Activated T-cell treated with anti-CD3 and anti-CD28 coated beads, Interleukin-2, amount 50 U/mL, for 24 hours (primary cell): Measurements from ENCODE around the gene KLHL29.

Source experiments
- DNase-seq: peaks from one replicate; pipeline ENCODE4 v3.0.0-alpha.2; 2020
- H3K27ac Mint-ChIP-seq: 2 replicates; pipeline ENCODE4 v1.8.0; 2020; ENCODE audit warnings: mild to moderate bottlenecking, mixed read lengths
- H3K27me3 Mint-ChIP-seq: 2 replicates; pipeline ENCODE4 v1.8.0; 2020; ENCODE audit warnings: mixed read lengths
- H3K36me3 Mint-ChIP-seq: 2 replicates; pipeline ENCODE4 v1.8.0; 2020; ENCODE audit warnings: low read depth, mixed read lengths
- H3K4me1 Mint-ChIP-seq: 2 replicates; pipeline ENCODE4 v1.8.0; 2020; ENCODE audit warnings: low read depth, mixed read lengths
- H3K4me3 Mint-ChIP-seq: 2 replicates; pipeline ENCODE4 v1.8.0; 2020; ENCODE audit warnings: mild to moderate bottlenecking, moderate library complexity, mixed read lengths
- H3K9me3 Mint-ChIP-seq: 2 replicates; pipeline ENCODE4 v1.8.0; 2020; ENCODE audit warnings: mixed read lengths

The KLHL29 gene

DNA sequence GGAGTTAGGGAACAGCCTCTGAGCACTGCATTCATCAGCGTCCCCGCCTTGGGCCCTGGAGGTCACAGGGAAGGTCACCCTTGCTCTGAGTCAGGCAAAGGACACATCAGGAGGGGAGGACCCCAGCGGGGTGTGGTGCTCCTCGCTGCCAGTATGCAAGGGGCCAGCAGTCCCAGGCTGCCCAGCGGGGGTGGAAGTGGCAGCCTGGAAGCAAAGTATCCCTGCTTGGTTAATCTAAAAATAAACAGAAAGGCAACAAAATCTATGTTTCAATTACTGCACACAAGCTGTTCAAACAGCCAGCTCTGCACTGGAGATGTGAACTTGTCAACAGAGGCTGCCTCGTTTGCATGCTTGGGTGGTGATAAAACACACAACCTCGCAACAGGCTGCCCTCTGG is 164.1 kb downstream of the KLHL29 start:
- Mint-ChIP-seq H3K27ac (no peak overlapping the region), H3K4me1 (peaks cover 5% of the 10 kb centered on the region), H3K27me3 (no peaks in the 10 kb centered on the region), H3K9me3 (no peaks in the 10 kb centered on the region), H3K4me3 (no peak overlapping the region), H3K36me3 (no peaks in the 10 kb centered on the region)
- no peak for DNase-seq

DNA sequence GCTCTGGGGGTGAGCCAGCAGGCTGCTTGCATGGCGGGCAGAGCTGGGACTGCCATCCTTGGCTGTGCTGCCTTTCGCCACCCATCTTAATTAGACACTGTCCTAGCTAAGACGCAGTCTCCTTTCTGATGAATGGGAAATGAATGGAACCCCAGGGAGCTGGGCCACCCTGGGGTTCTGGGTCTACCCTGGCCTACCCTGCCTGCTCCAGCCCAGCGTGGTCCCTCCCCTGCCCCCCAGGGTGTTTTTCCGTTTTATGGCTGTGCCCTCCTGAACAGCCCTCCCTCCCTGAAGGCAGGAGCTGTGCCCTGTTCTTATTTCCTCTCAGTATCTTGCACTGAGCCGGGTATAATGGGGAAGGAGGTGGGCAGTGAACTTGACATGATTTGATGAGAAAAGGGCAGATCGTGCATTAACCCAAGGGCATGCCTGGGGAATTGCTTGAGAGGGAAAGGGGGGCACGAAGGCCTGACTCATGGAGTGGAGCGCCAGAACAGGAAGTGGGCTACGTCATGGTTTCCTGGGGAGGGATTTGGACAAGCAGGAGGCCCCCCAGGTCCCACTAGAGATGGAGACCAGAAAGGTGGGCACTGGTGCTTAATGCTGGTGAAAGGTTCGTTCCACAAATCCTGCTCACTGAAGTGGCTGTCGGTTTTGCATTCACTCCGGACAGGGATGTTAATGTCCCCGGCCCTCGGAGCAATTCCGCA is 165.0 kb downstream of the KLHL29 start:
- Mint-ChIP-seq H3K9me3 (no peaks in the 10 kb centered on the region), H3K36me3 (no peaks in the 10 kb centered on the region), H3K27ac (no peak overlapping the region), H3K4me1 (peaks cover 5% of the 10 kb centered on the region), H3K4me3 (no peak overlapping the region), H3K27me3 (no peaks in the 10 kb centered on the region)
- no peak for DNase-seq

DNA sequence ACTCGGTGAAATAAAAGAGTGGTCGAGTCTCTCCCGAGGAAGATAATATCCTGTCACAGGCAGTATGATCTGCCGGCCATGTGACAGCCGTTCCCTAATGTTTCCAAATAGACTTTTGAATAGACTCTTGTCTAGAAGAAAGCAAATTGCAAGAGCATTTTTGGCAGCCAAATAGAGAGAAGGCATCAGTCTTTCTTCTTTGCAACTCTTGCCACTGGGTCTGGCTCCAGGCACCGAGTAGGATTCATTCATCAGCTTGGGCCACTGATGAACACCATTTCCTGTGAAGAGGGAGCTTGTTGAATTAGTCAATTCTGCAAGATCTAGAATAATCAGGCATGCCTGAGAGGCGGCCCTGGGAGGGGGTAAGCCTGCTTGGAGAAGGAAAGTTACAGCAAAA is 165.6 kb downstream of the KLHL29 start:
- H3K27ac Mint-ChIP-seq: no peak overlapping the region
- H3K4me1 Mint-ChIP-seq: peaks cover 5% of the 10 kb centered on the region
- no peaks in the 10 kb centered on the region for H3K9me3 Mint-ChIP-seq
- no peaks in the 10 kb centered on the region for H3K27me3 Mint-ChIP-seq
- no peak for DNase-seq
- H3K36me3 Mint-ChIP-seq: no peaks in the 10 kb centered on the region
- no peak overlapping the region for H3K4me3 Mint-ChIP-seq

DNA sequence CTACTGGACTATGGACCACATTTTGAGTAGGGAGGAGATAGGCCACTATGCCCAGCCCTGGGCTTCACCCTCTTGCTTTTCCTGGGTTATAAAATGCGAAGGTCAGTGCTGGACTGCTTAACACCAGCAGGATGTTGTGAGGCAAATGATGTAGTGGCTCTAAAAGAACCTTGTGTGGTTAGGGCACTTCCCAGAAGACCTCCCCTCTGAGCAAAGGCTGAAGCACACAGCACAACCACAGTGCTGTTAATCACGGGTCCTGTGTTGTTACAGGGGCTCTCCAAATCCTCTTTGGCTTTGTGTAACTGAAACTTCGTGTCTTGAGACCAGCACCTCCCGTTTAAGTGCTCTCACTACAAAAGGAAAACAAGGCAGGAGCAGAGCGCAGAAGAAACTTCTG is 166.9 kb downstream of the KLHL29 start:
- DNase-seq: no peak
- Mint-ChIP-seq H3K4me1 (peaks cover 5% of the 10 kb centered on the region), H3K27ac (no peak overlapping the region), H3K27me3 (no peaks in the 10 kb centered on the region), H3K36me3 (no peaks in the 10 kb centered on the region), H3K9me3 (no peaks in the 10 kb centered on the region), H3K4me3 (no peak overlapping the region)

DNA sequence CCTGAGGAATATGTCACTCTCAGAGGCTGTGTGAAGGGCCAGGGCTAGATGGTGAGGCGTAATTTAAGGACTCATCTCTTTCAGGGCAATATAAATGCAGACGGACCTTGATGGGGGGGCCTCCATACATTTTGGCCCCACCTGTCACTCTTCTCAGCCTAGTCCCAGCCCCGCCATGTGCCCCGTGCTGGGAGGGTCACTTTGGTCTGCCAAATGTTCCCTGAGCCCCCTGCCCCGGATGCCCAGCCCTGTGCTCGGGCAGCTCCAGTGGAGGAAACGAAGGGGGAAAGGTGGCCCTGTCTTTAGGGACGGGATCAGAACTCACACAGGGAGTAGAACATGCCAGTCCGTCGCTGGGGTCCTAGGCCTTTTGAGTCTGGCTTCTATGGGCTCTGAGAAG is 168.6 kb downstream of the KLHL29 start:
- no peak overlapping the region for H3K4me3 Mint-ChIP-seq
- no peaks in the 10 kb centered on the region for H3K9me3 Mint-ChIP-seq
- no peaks in the 10 kb centered on the region for H3K36me3 Mint-ChIP-seq
- no peak for DNase-seq
- peaks cover 5% of the 10 kb centered on the region for H3K4me1 Mint-ChIP-seq
- H3K27me3 Mint-ChIP-seq: no peaks in the 10 kb centered on the region
- no peak overlapping the region for H3K27ac Mint-ChIP-seq

DNA sequence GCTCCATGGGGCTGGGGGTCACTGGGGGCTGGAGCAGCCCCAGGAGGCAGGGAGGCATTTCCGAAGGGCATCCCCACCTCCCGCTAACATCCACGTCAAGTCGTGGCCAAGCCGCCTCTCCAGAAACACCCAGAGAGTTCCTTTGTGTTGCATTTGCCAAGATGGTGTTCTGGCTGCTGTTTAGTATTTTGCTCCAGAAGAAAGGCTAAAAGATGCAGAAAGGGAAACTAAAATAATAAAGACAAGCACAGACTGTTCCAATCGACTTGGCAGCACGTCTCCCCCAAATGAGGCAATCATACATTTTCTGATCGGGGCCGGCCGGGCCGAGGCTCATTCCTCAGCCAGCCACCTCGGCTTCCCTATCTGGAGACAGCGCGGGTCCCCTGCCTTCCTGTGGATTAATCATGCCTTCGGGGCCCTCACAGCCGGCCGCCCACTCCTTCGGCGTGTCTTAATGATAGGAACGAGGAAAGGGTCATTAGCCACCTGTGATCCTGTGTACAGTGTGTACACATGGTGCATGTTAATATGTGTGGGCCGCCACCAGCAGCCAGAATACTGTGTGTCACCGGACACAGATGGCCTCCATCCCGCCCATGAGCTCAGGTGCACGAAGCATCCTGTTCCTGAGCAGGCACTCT is 169.2 kb downstream of the KLHL29 start:
- Mint-ChIP-seq H3K4me3 (no peak overlapping the region), H3K4me1 (peaks cover 5% of the 10 kb centered on the region), H3K9me3 (no peaks in the 10 kb centered on the region), H3K36me3 (no peaks in the 10 kb centered on the region), H3K27me3 (no peaks in the 10 kb centered on the region), H3K27ac (no peak overlapping the region)
- no peak for DNase-seq

DNA sequence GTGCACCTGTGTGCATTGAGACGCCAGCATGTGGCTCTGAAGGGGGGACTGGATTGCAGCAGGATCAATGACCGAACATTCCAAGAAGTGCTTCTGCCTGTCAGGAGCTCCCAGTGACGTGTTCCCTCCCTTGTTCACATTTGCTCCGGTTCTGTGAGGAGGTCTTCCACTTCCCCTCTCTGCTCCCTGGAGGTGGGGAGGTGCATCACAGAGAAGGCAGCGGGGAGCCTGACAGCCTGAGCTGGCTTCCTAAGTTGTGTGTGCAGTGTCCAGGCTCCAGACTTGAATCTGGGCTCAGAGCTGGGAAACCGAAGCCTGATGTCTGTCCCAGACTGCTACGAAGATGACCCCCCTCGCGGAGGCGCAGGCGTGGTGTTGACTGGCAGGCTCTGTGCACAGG is 171.0 kb downstream of the KLHL29 start:
- Mint-ChIP-seq H3K9me3 (no peaks in the 10 kb centered on the region), H3K4me3 (no peak overlapping the region), H3K27me3 (no peaks in the 10 kb centered on the region), H3K4me1 (no peaks in the 10 kb centered on the region), H3K27ac (no peak overlapping the region), H3K36me3 (no peaks in the 10 kb centered on the region)
- no peak for DNase-seq

DNA sequence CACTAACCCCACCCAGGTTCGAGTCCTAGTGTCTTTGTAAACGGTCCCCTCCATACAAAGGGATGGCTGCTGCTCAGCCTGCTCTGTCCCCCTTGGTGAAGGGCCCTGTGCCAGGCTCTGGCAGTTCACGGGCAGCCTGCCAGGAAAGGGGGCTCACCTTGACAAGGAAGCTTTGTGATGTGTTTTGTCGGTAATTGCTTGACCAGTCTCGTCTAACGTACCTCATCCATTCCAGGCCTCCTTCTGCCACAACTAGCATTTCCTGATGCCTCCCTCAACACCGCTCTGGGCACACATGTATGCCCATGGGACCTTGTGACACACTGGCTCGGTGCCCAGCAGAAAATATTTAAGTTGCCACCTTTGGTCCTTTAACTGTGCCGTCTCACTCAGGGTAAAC is 171.9 kb downstream of the KLHL29 start:
- no peaks in the 10 kb centered on the region for H3K4me1 Mint-ChIP-seq
- H3K36me3 Mint-ChIP-seq: no peaks in the 10 kb centered on the region
- DNase-seq: no peak
- no peak overlapping the region for H3K27ac Mint-ChIP-seq
- no peaks in the 10 kb centered on the region for H3K27me3 Mint-ChIP-seq
- no peak overlapping the region for H3K4me3 Mint-ChIP-seq
- no peaks in the 10 kb centered on the region for H3K9me3 Mint-ChIP-seq

DNA sequence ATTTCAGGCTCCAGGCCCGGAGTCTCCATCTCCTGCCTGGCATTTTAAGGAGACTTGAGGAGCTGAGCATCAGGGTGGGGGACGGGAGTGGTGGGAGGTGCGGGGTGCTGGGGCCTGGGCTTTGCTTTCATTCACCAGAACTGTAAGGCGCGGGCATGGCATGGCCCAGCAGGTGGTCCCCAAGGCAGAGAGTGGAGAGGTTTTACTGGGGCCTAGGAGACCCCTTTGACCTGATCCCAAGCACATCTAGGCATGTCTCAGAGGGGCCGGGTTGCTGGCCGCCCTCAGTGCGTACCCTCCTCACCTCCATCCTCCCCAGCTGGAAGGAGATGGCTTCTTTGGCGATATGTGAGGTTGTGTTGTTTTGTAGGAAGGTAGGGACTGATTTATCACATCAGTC is 172.5 kb downstream of the KLHL29 start:
- H3K36me3 Mint-ChIP-seq: no peaks in the 10 kb centered on the region
- no peaks in the 10 kb centered on the region for H3K4me1 Mint-ChIP-seq
- DNase-seq: no peak
- H3K9me3 Mint-ChIP-seq: no peaks in the 10 kb centered on the region
- no peak overlapping the region for H3K4me3 Mint-ChIP-seq
- H3K27me3 Mint-ChIP-seq: no peaks in the 10 kb centered on the region
- H3K27ac Mint-ChIP-seq: no peak overlapping the region

DNA sequence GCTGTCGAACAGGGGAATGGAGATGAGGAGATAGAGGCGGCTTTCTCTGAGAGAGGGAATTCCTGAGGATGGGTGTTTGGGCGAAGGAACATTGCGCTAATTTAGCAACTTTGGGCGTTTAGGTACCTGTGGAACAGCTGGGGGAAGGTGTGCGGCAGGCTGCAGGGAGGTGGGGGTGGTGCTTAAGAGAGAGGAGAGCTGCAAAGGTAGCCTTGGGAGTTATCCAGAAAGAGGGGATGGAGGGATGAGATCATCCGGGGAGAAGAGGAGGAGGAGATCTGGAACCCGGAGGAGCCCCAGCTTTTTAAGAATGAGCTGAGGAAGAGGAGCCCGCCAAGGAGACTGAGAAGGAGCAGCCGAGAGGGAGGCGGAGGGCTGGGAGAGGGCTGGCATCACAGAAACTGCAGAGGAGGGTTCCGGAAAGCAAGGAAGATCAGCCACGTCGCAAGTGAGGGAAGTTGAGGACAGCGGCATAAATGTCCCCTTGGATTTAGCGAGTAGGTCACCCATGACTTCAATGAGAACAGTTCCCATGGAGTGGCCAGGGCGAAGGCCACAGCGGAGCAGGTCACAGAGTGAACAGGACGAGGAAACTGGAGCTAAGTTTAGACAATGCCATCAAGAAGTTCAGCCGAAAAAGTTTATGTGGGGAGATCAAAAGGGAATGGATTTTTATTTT is 174.7 kb downstream of the KLHL29 start:
- Mint-ChIP-seq H3K4me1 (no peaks in the 10 kb centered on the region), H3K9me3 (no peaks in the 10 kb centered on the region), H3K27ac (no peak overlapping the region), H3K27me3 (no peaks in the 10 kb centered on the region), H3K36me3 (no peaks in the 10 kb centered on the region), H3K4me3 (no peak overlapping the region)
- no peak for DNase-seq

DNA sequence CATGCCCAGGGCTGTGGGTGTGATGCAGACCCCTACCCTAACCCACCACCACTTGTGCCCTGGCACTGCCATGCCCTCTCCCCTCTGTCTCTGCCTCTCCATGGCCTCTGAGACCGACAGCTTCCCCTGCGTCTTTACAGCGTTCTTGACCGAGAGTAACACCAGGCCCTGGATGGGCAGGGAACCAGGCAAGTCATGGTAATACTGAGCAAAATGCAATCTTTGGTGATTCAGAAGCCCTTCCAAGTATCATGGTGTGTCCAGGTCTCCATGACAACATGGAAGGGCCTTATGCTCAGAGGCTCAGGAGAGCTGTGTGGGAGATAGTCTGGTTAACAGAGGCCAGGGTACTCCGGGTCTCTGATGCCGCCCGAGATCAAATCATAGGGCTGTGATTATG is 176.1 kb downstream of the KLHL29 start:
- Mint-ChIP-seq H3K27ac (no peak overlapping the region), H3K4me3 (no peak overlapping the region)
- no peak for DNase-seq

DNA sequence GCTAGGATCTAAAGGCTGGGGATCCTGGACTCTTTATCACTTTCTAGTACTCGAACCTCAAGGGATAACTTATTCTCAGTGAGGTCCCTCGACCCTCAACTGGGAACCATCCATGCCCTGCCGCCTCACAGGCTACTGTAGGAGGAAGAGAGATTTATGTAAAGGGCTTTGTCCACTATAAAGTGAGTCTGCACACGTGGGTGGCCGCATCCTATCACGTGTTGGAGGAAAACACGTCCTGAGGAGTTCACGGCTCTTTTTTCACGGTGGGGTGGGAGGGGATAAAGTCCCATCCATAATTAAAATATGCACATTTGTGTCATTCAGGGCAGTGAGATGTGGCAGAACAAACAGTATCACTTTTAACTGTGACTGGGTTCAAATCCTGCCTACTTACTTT is 176.6 kb downstream of the KLHL29 start:
- Mint-ChIP-seq H3K36me3 (no peaks in the 10 kb centered on the region), H3K4me3 (no peak overlapping the region), H3K4me1 (no peaks in the 10 kb centered on the region), H3K27me3 (no peaks in the 10 kb centered on the region), H3K27ac (no peak overlapping the region), H3K9me3 (no peaks in the 10 kb centered on the region)
- no peak for DNase-seq

More for the DNA sequence above, 176.1 kb downstream of the KLHL29 start:
- Mint-ChIP-seq H3K27me3 (no peaks in the 10 kb centered on the region), H3K9me3 (no peaks in the 10 kb centered on the region), H3K4me1 (no peaks in the 10 kb centered on the region), H3K36me3 (no peaks in the 10 kb centered on the region)

DNA sequence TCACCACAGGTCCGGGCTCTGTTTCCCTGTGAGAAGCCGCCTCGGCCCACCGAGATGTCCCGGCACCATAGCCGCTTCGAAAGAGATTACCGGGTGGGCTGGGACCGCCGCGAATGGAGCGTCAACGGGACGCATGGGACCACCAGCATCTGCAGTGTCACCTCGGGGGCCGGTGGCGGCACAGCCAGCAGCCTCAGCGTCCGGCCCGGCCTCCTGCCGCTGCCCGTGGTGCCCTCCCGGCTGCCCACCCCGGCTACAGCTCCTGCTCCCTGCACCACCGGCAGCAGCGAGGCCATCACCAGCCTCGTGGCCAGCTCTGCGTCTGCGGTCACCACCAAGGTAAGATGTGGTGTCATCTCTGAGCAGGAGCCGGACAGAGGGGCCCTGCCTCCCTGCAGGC is 177.2 kb downstream of the KLHL29 start:
- H3K4me3 Mint-ChIP-seq: no peak overlapping the region
- no peak overlapping the region for H3K27ac Mint-ChIP-seq
- H3K4me1 Mint-ChIP-seq: no peaks in the 10 kb centered on the region
- H3K36me3 Mint-ChIP-seq: no peaks in the 10 kb centered on the region
- no peaks in the 10 kb centered on the region for H3K9me3 Mint-ChIP-seq
- H3K27me3 Mint-ChIP-seq: no peaks in the 10 kb centered on the region
- no peak for DNase-seq

DNA sequence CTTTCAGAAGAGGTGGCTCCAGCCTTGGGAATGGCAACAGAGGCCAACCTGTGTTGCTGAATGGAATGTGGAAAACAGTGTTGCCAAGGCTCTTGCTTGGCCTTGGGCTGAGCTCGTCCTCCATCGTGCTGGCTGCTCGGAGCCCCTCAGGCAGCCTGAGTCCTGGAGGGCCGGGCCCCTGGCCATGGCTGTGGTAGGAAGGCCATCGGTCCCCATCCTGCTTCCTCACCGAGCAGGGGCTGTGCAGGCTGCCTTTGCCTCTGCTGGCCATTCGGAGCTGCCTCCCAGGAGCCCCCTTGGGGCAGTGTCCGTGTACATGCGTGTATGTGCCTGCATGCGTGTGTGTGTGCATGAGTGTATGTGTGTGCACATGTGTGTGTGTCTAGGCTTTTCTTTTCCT is 178.2 kb downstream of the KLHL29 start:
- no peak overlapping the region for H3K4me3 Mint-ChIP-seq
- no peaks in the 10 kb centered on the region for H3K4me1 Mint-ChIP-seq
- H3K27me3 Mint-ChIP-seq: no peaks in the 10 kb centered on the region
- no peaks in the 10 kb centered on the region for H3K9me3 Mint-ChIP-seq
- DNase-seq: no peak
- no peak overlapping the region for H3K27ac Mint-ChIP-seq
- H3K36me3 Mint-ChIP-seq: no peaks in the 10 kb centered on the region
